IMR-90 (cell line): ENCODE data around the gene PPM1L. TPM values are rescaled to one million over a fixed set of nuclear protein-coding genes. Genes with fewer than 3 reads are reported as not detected.

ENCODE experiments used
- ATAC-seq: fragments of 200-7000 bp; cut with Tn5 transposase; 2 replicates; pipeline ENCODE4 v1.9.1; 2020; ENCODE audit warnings: low read depth, mild to moderate bottlenecking, moderate library complexity
- BruUV-seq: library from RNA; stranded (reverse); fragments of 400-500 nt; replicated peaks from 2 replicates; lab custom pipeline; 2021; lab: Mats Ljungman, UMichigan
- CTCF ChIA-PET: fragments of 300-600 bp; formaldehyde crosslinking; extraction: SDS; loops from one replicate; lab custom pipeline; 2021; ENCODE audit warnings: antibody characterized with exemption; lab: Yijun Ruan, JAX
- POLR2A ChIA-PET: fragments of 300-600 bp; sonication (Branson Sonifier 250); formaldehyde crosslinking; loops from one replicate; lab custom pipeline; 2022; ENCODE audit warnings: antibody characterized with exemption; ENCODE audit not compliant: unreplicated experiment; lab: Charles Lee
- DNase-seq: peaks from one replicate; pipeline ENCODE4 v3.0.0; 2013
- H2AFZ ChIP-seq: replicated peaks from 2 replicates; pipeline ENCODE3; 2013; ENCODE audit warnings: low read length, mild to moderate bottlenecking; ENCODE audit not compliant: poor library complexity
- H2AK5ac ChIP-seq: 2 replicates; pipeline ENCODE4 v1.6.1; 2013; ENCODE audit warnings: low read depth, low read length, inconsistent platforms
- H2AK9ac ChIP-seq: replicated peaks from 2 replicates; pipeline ENCODE3; 2013; ENCODE audit warnings: mild to moderate bottlenecking, low read depth, low read length, moderate library complexity; ENCODE audit not compliant: poor library complexity
- H2BK120ac ChIP-seq: 2 replicates; pipeline ENCODE4 v1.6.1; 2013; ENCODE audit warnings: low read depth, low read length, inconsistent platforms
- H2BK15ac ChIP-seq: 3 replicates; pipeline ENCODE4 v1.6.1; 2013; ENCODE audit warnings: low read depth, low read length, inconsistent platforms
- H2BK20ac ChIP-seq: 2 replicates; pipeline ENCODE4 v1.6.1; 2013; ENCODE audit warnings: low read depth, mild to moderate bottlenecking, inconsistent platforms, low read length, moderate library complexity
- H2BK5ac ChIP-seq: 2 replicates; pipeline ENCODE4 v1.6.1; 2013; ENCODE audit warnings: mild to moderate bottlenecking, low read depth, low read length, inconsistent platforms; ENCODE audit not compliant: poor library complexity, severe bottlenecking
- H3K14ac ChIP-seq: replicated peaks from 2 replicates; pipeline ENCODE4 v1.6.1; 2013; ENCODE audit warnings: low read depth, low read length, inconsistent platforms
- H3K18ac ChIP-seq: 2 replicates; pipeline ENCODE4 v1.6.1; 2013; ENCODE audit warnings: low read depth, low read length, control low read depth
- H3K23ac ChIP-seq: 2 replicates; pipeline ENCODE4 v1.6.1; 2013; ENCODE audit warnings: low read depth, low read length, inconsistent platforms
- H3K27ac ChIP-seq: 2 replicates; pipeline ENCODE4 v1.5.1; 2013; ENCODE audit warnings: mild to moderate bottlenecking, control low read depth, low read length; ENCODE audit not compliant: insufficient read depth
- H3K27me3 ChIP-seq: 2 replicates; pipeline ENCODE4 v1.6.1; 2013; ENCODE audit warnings: low read length; ENCODE audit not compliant: control insufficient read depth, insufficient read depth
- H3K36me3 ChIP-seq: 2 replicates; pipeline ENCODE4 v1.6.1; 2013; ENCODE audit warnings: low read length, mixed read lengths; ENCODE audit not compliant: control insufficient read depth, insufficient read depth
- H3K4ac ChIP-seq: 2 replicates; pipeline ENCODE4 v1.6.1; 2013; ENCODE audit warnings: low read depth, low read length, inconsistent platforms
- H3K4me1 ChIP-seq: 2 replicates; pipeline ENCODE4 v1.6.1; 2013; ENCODE audit warnings: low read length, mixed read lengths; ENCODE audit not compliant: control insufficient read depth, insufficient read depth
- H3K4me2 ChIP-seq: 2 replicates; pipeline ENCODE4 v1.6.1; 2013; ENCODE audit warnings: low read depth, mild to moderate bottlenecking, control low read depth, low read length, moderate library complexity
- H3K4me3 ChIP-seq: 2 replicates; pipeline ENCODE4 v1.5.1; 2013; ENCODE audit warnings: low read depth, mild to moderate bottlenecking, control low read depth, low read length, moderate library complexity; ENCODE audit not compliant: insufficient read depth
- H3K56ac ChIP-seq: 2 replicates; pipeline ENCODE4 v1.6.1; 2013; ENCODE audit warnings: low read length, inconsistent platforms; ENCODE audit not compliant: insufficient read depth; ENCODE audit errors: extremely low read depth
- H3K79me1 ChIP-seq, 2 experiments: 2 replicates each; pipeline ENCODE4 v1.6.1; 2013; ENCODE audit warnings: low read length in 2 of 2, inconsistent platforms in 1 of 2, low read depth in 1 of 2
- H3K9ac ChIP-seq: 2 replicates; pipeline ENCODE4 v1.6.1; 2013; ENCODE audit warnings: low read depth, low read length, control low read depth
- H3K9me1 ChIP-seq: 2 replicates; pipeline ENCODE4 v1.6.1; 2013; ENCODE audit warnings: low read length, inconsistent platforms; ENCODE audit not compliant: insufficient read depth
- H3K9me3 ChIP-seq: 2 replicates; pipeline ENCODE4 v1.6.1; 2013; ENCODE audit warnings: low read length; ENCODE audit not compliant: control insufficient read depth, insufficient read depth
- H4K20me1 ChIP-seq: 2 replicates; pipeline ENCODE4 v1.6.1; 2013; ENCODE audit warnings: low read length, inconsistent platforms; ENCODE audit not compliant: insufficient read depth
- H4K5ac ChIP-seq: 2 replicates; pipeline ENCODE4 v1.6.1; 2013; ENCODE audit warnings: mild to moderate bottlenecking, low read depth, low read length, control low read depth
- H4K8ac ChIP-seq, 2 experiments: 2 replicates each; pipeline ENCODE4 v1.6.1; 2013; ENCODE audit warnings: low read depth in 2 of 2, low read length in 2 of 2, control low read depth in 1 of 2, inconsistent platforms in 1 of 2
- H4K91ac ChIP-seq: 2 replicates; pipeline ENCODE4 v1.6.1; 2013; ENCODE audit warnings: low read depth, low read length, inconsistent platforms; ENCODE audit not compliant: insufficient read depth
- BHLHE40 ChIP-seq: fragments of 150-350 bp; IDR thresholded peaks from 2 replicates; pipeline ENCODE4 v1.6.1; 2016; ENCODE audit warnings: mild to moderate bottlenecking, low read depth, low read length
- CEBPB ChIP-seq: IDR thresholded peaks from 2 replicates; pipeline ENCODE4 v1.6.1; 2012; ENCODE audit warnings: low read depth, low read length, improper control_type of control experiment
- CHD1 ChIP-seq: IDR thresholded peaks from 2 replicates; pipeline ENCODE4 v1.6.1; 2012; ENCODE audit warnings: low read depth, low read length, improper control_type of control experiment
- FOS ChIP-seq: fragments of 150-350 bp; IDR thresholded peaks from 2 replicates; pipeline ENCODE4 v1.6.1; 2016; ENCODE audit warnings: low read depth, low read length
- MAFK ChIP-seq: IDR thresholded peaks from 2 replicates; pipeline ENCODE4 v1.6.1; 2012; ENCODE audit warnings: low read depth, low read length, improper control_type of control experiment
- MAZ ChIP-seq: IDR thresholded peaks from 2 replicates; pipeline ENCODE4 v1.6.1; 2012; ENCODE audit warnings: low read depth, mild to moderate bottlenecking, low read length, improper control_type of control experiment, moderate library complexity, borderline replicate concordance
- MXI1 ChIP-seq: IDR thresholded peaks from 2 replicates; pipeline ENCODE4 v1.6.1; 2012; ENCODE audit warnings: low read depth, mild to moderate bottlenecking, low read length, moderate library complexity, borderline replicate concordance
- NFE2L2 ChIP-seq: fragments of 150-350 bp; IDR thresholded peaks from 2 replicates; pipeline ENCODE4 v1.6.1; 2016; ENCODE audit warnings: low read depth, mild to moderate bottlenecking, low read length
- POLR2A ChIP-seq: IDR thresholded peaks from 2 replicates; pipeline ENCODE4 v1.6.1; 2012; ENCODE audit warnings: mild to moderate bottlenecking, low read depth, low read length
- RAD21 ChIP-seq: IDR thresholded peaks from 2 replicates; pipeline ENCODE4 v1.6.1; 2012; ENCODE audit warnings: low read length, improper control_type of control experiment
- RCOR1 ChIP-seq: IDR thresholded peaks from 2 replicates; pipeline ENCODE4 v1.6.1; 2012; ENCODE audit warnings: mild to moderate bottlenecking, low read length, improper control_type of control experiment; ENCODE audit not compliant: insufficient replicate concordance
- RFX5 ChIP-seq: IDR thresholded peaks from 2 replicates; pipeline ENCODE4 v1.8.0; 2012; ENCODE audit warnings: low read depth, mild to moderate bottlenecking, low read length, moderate library complexity
- SMC3 ChIP-seq: fragments of 150-350 bp; IDR thresholded peaks from 2 replicates; pipeline ENCODE4 v1.6.1; 2016; ENCODE audit warnings: low read depth, mild to moderate bottlenecking, antibody characterized with exemption, low read length, moderate library complexity
- WGBS, 2 experiments: methylation state at CpG; one replicate each; pipeline versions ENCODE4 v1.1.5 to v1.1.7; 2013; ENCODE audit warnings: missing lambda C conversion rate in 2 of 2; ENCODE audit not compliant: insufficient read length in 1 of 2; ENCODE audit errors: extremely low coverage in 2 of 2; 5-methylcytosine and 5-hydroxymethylcytosine counted together
- dilution Hi-C: fragments of 300-500 bp; cut with HindIII; formaldehyde crosslinking; loops from one replicate; pipeline ENCODE4 v1.14.3; 2018; ENCODE audit warnings: low sequenced_read_pairs; ENCODE audit not compliant: unreplicated experiment
- in situ Hi-C: fragments of 300-500 bp; cut with MboI; formaldehyde crosslinking; loops from 3 replicates; pipeline ENCODE4 v1.14.3; 2019; ENCODE audit warnings: low sequenced_read_pairs, inconsistent platforms, mixed read lengths
- intact Hi-C: fragments of 100-400 bp; cut with micrococcal nuclease; formaldehyde crosslinking; loops from 2 replicates; pipeline ENCODE4 v1.10.0; 2022
- polyA plus RNA-seq, 3 experiments: library from polyadenylated mRNA; depleted of rRNA; stranded (reverse); fragments of >200 nt; gene quantifications; 2 replicates each; pipeline ENCODE4 v1.2.3, GENCODE V29; 2012; ENCODE audit warnings: low replicate concordance in 1 of 3
- total RNA-seq: library from RNA; depleted of rRNA; stranded (reverse); fragments of >200 nt; gene quantifications from 2 replicates; pipeline ENCODE4 v1.2.3, GENCODE V29; 2012
- TF ChIP-seq, protein P1 (sequence below): fragments of 150-350 bp; IDR thresholded peaks from 2 replicates; pipeline ENCODE4 v1.6.1; 2016; ENCODE audit warnings: low read depth, mild to moderate bottlenecking, low read length, moderate library complexity, borderline replicate concordance
- TF ChIP-seq, protein P2 (sequence below): conservative IDR thresholded peaks from 2 replicates; pipeline ENCODE4 v1.5.1; 2012; ENCODE audit warnings: mild to moderate bottlenecking, low read depth, low read length, improper control_type of control experiment
- TF ChIP-seq, protein P3 (sequence below): fragments of 150-350 bp; IDR thresholded peaks from 2 replicates; pipeline ENCODE4 v1.6.1; 2017; ENCODE audit warnings: mild to moderate bottlenecking, antibody characterized with exemption, low read length, low read depth

PPM1L gene
- total and polyA plus RNA-seq, 2 of the 4 experiments (the other 2 are of a cell fraction): 0.14 to 0.18 TPM

DNA sequence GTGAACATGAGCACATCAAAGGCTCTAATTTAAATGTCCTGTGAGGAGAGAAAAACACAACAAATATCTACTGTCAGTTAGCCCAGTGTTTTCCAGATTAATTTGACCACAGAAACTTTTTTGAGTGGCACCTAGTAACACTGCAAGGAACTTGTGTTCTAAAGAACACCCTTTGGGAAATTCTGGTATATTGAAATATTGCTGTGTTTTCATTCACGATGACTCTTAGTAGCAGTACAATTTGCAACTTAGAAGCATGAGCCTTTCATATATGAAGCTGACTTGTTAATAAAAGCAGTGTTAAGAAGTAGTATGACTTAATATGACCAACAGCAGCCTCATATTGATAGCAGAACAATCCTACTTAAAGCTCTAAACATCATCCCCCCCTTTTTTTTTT lies 317.1 kb downstream of the PPM1L start:
- H3K18ac ChIP-seq: no peak overlapping the region
- no TSS peak for BruUV-seq
- intact Hi-C loops: no loop called here

More for the DNA sequence above, 317.1 kb downstream of the PPM1L start:
- H2BK15ac ChIP-seq: no peak overlapping the region
- H3K9ac ChIP-seq: no peak overlapping the region
- TF ChIP-seq MXI1: no peak
- TF ChIP-seq BHLHE40: no peak
- TF ChIP-seq SMC3: no peak
- TF ChIP-seq RFX5: no peak
- TF ChIP-seq, protein P1, sequence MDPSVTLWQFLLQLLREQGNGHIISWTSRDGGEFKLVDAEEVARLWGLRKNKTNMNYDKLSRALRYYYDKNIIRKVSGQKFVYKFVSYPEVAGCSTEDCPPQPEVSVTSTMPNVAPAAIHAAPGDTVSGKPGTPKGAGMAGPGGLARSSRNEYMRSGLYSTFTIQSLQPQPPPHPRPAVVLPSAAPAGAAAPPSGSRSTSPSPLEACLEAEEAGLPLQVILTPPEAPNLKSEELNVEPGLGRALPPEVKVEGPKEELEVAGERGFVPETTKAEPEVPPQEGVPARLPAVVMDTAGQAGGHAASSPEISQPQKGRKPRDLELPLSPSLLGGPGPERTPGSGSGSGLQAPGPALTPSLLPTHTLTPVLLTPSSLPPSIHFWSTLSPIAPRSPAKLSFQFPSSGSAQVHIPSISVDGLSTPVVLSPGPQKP: no peak
- no peak for TF ChIP-seq CHD1
- TF ChIP-seq CEBPB: no peak
- no peak for TF ChIP-seq RCOR1
- no peak for TF ChIP-seq RAD21
- no peak for TF ChIP-seq MAFK
- TF ChIP-seq MAZ: no peak
- TF ChIP-seq FOS: no peak
- TF ChIP-seq, protein P2, sequence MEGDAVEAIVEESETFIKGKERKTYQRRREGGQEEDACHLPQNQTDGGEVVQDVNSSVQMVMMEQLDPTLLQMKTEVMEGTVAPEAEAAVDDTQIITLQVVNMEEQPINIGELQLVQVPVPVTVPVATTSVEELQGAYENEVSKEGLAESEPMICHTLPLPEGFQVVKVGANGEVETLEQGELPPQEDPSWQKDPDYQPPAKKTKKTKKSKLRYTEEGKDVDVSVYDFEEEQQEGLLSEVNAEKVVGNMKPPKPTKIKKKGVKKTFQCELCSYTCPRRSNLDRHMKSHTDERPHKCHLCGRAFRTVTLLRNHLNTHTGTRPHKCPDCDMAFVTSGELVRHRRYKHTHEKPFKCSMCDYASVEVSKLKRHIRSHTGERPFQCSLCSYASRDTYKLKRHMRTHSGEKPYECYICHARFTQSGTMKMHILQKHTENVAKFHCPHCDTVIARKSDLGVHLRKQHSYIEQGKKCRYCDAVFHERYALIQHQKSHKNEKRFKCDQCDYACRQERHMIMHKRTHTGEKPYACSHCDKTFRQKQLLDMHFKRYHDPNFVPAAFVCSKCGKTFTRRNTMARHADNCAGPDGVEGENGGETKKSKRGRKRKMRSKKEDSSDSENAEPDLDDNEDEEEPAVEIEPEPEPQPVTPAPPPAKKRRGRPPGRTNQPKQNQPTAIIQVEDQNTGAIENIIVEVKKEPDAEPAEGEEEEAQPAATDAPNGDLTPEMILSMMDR: no peak
- TF ChIP-seq, protein P3, sequence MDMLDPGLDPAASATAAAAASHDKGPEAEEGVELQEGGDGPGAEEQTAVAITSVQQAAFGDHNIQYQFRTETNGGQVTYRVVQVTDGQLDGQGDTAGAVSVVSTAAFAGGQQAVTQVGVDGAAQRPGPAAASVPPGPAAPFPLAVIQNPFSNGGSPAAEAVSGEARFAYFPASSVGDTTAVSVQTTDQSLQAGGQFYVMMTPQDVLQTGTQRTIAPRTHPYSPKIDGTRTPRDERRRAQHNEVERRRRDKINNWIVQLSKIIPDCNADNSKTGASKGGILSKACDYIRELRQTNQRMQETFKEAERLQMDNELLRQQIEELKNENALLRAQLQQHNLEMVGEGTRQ: no peak
- no peak for TF ChIP-seq NFE2L2
- TF ChIP-seq POLR2A: no peak
- ChIA-PET POLR2A (no interaction called here), CTCF (no interaction called here)
- no peak overlapping the region for H3K4me2 ChIP-seq
- no peak overlapping the region for H3K27ac ChIP-seq
- no peak overlapping the region for H2BK120ac ChIP-seq
- in situ Hi-C loops: no loop called here
- H3K9me1 ChIP-seq: no peaks in the 10 kb centered on the region
- ATAC-seq (no peak), DNase-seq (no peak)
- dilution Hi-C loops: no loop called here
- no peaks in the 10 kb centered on the region for H3K4me1 ChIP-seq
- no peak overlapping the region for H3K4ac ChIP-seq
- H3K56ac ChIP-seq: no peak overlapping the region
- H3K4me3 ChIP-seq: no peak overlapping the region
- no peak overlapping the region for H4K8ac ChIP-seq
- H3K36me3 ChIP-seq: no peaks in the 10 kb centered on the region
- no peak overlapping the region for H4K91ac ChIP-seq
- H3K79me1 ChIP-seq: no peaks in the 10 kb centered on the region
- no CpG with 5 or more reads among the region's 1 CpG for WGBS, 2 experiments
- H2BK20ac ChIP-seq: no peak overlapping the region
- H2AK5ac ChIP-seq: no peak overlapping the region
- H3K23ac ChIP-seq: no peak overlapping the region
- no peak overlapping the region for H3K14ac ChIP-seq
- H3K9me3 ChIP-seq: no peaks in the 10 kb centered on the region
- H2AFZ ChIP-seq: no peak overlapping the region
- H4K20me1 ChIP-seq: no peaks in the 10 kb centered on the region
- H2AK9ac ChIP-seq: no peak overlapping the region
- H3K27me3 ChIP-seq: no peaks in the 10 kb centered on the region
- no peak overlapping the region for H2BK5ac ChIP-seq
- H4K5ac ChIP-seq: no peak overlapping the region
